Femur (tissue), 1 donor: Measurements from ENCODE around the gene HRC.

Source experiments
- DNase-seq: peaks from one replicate; pipeline ENCODE4 v3.0.0-alpha.2; 2017

HRC gene

GRCh38 chr19:49113762-49114629, 41.2 kb downstream of the HRC start, which contains the start of gene LIN7B:
Gene LIN7B, plus strand, starts transcription at chr19:49114370. Its CDS starts 35 bp downstream, at chr19:49114405.
- peak; percentile 82 for DNase-seq

- no peak for DNase-seq
Observed at GRCh38 chr19:49111218-49111998, 43.8 kb downstream of the HRC start.

- DNase-seq, result no peak
Observed at GRCh38 chr19:49110567-49110966, 44.6 kb downstream of the HRC start.

GRCh38 chr19:49109569-49110233, 45.5 kb downstream of the HRC start:
- no peak for DNase-seq

- no peak for DNase-seq
Observed at GRCh38 chr19:49109051-49109450, 46.1 kb downstream of the HRC start.

- no peak for DNase-seq
Observed at GRCh38 chr19:49107625-49108459, 47.4 kb downstream of the HRC start.

- peak; percentile 55 for DNase-seq
Observed at GRCh38 chr19:49106648-49107135, 48.5 kb downstream of the HRC start.

GRCh38 chr19:49104229-49104864, 50.8 kb downstream of the HRC start:
- DNase-seq, result peak; percentile 66

GRCh38 chr19:49103331-49104085, 51.7 kb downstream of the HRC start:
- DNase-seq, result no peak

GRCh38 chr19:49102303-49102702, 52.9 kb downstream of the HRC start:
- no peak for DNase-seq
